Medulla oblongata (tissue), 1 donor: ENCODE results near the gene SCARF2.
A peak's percentile ranks its signal among the peaks of the same experiment; 100 is the strongest.
"Not testable (repeated sequence)": the region's sequence is repeated elsewhere in the genome, so short reads cannot be mapped to it uniquely, and the experiment has no call there.

Experiments used
- DNase-seq: peaks from one replicate; pipeline ENCODE4 v3.0.0-alpha.2; 2015; ENCODE audit errors: extremely low spot score

Gene SCARF2

DNA sequence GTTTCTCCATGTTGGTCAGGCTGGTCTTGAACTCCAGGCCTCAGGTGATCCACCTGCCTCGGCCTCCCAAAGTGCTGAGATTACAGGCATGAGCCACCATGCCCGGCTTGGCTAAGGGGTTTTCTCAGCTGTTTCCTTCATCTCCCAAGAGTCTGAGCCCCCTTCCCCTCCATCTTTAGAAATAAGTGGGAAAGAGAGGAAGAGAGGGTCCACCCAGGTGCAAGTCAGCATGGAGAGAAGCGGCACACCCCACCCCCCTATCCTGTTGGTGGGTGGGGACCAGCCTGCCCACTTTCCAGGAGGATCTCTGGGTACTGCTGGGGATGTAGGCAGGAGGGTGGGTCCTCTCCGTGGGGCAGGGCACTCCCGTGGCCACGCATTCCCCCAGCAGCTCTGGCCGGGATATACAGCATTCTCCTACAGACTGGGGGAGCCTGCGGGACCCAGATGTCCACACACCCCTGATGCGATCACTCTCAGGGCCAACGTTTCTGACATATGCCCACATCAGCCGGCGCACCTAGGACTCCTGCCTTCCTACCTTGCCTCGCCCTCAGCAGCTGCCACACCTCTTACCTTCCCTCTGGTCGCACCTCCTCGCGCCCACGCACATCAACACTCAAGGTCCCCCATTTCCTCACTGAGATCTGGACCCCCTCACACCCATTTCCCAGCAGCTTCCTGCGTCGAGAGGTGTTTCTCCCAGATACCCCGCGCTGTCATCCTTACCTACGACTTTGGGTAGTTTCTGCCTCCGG is 8.9 kb downstream of the SCARF2 start:
- no peak for DNase-seq

DNA sequence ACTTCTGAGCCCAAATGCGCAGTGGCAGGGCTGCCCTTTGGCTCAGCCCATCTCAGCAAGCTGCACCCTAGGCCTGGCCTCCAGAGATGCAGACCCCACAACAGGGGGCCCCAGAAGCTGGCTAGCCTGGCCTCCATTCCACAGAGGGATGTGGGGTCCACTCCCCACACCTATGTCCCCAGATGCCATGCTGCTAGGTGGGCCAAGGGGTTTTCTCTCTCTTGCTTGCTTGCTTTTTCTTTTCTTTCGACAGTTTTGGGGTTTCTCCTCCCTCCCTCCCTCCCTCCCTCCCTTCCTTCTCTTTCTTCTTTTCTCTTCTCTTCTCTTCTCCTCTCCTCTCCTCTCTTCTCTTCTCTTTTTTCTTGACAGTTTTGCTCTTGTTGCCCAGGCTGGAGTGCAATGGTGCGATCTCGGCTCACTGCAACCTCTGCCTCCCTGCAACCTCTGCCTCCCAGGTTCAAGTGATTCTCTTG is 9.6 kb downstream of the SCARF2 start:
- DNase-seq, result no peak

GRCh38 chr22:20427104-20427944 is 10.3 kb downstream of the SCARF2 start:
- DNase-seq, result no peak

DNA sequence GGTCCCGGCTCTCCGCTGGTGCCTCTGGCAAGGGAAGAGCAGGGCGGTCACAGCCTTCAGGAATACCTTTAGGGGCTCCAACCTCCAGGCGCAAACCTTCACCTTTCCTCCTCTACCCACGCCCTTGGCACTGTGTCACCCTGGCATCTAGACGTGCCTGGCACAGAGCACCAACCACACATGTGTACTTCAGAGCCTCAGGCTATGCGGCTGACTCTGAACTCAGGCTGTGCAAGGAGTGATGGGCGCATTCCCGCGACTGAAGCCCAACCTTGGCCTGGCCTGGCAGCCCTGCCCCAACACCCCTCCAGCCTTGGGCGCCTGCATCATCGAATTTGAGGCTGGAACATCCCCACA is 11.4 kb downstream of the SCARF2 start:
- DNase-seq, result no peak

GRCh38 chr22:20425566-20426258 is 11.9 kb downstream of the SCARF2 start:
- DNase-seq, result no peak

GRCh38 chr22:20424932-20425565 is 12.6 kb downstream of the SCARF2 start:
- DNase-seq, result no peak

GRCh38 chr22:20424568-20424931 is 13.1 kb downstream of the SCARF2 start:
- no peak for DNase-seq

DNA sequence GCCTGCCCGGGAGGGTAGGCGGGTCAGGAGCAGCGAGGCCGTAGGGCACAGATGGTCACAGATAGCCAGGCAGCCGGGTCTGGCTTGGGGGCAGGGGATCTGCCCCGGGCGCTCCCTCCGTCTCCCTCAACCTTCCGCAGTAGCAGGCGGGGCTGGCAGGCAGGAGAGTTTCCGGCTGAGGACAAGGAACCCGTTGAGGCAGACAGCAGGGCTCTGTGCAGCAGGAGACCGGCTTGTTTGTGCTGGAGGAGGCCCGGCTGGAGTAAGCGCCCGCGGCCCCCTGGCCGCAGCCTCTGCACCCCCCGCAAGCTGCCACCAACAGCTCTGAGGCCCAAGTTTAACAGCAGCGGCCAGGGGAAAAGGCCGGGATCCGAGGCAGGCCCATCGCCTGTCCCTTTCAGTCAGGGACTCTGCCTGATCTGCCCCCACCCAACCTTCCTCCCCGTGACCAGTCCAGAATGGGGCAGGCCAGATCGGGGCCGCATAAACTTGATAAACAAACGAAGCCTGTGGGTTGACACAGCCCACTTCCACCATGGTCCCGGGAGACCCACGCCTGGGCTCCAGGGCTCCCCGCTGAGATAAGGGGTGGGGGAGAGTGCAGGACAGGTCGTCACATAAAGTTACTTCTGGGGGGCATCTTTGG is 13.6 kb downstream of the SCARF2 start:
- DNase-seq, result peak; percentile 50

DNA sequence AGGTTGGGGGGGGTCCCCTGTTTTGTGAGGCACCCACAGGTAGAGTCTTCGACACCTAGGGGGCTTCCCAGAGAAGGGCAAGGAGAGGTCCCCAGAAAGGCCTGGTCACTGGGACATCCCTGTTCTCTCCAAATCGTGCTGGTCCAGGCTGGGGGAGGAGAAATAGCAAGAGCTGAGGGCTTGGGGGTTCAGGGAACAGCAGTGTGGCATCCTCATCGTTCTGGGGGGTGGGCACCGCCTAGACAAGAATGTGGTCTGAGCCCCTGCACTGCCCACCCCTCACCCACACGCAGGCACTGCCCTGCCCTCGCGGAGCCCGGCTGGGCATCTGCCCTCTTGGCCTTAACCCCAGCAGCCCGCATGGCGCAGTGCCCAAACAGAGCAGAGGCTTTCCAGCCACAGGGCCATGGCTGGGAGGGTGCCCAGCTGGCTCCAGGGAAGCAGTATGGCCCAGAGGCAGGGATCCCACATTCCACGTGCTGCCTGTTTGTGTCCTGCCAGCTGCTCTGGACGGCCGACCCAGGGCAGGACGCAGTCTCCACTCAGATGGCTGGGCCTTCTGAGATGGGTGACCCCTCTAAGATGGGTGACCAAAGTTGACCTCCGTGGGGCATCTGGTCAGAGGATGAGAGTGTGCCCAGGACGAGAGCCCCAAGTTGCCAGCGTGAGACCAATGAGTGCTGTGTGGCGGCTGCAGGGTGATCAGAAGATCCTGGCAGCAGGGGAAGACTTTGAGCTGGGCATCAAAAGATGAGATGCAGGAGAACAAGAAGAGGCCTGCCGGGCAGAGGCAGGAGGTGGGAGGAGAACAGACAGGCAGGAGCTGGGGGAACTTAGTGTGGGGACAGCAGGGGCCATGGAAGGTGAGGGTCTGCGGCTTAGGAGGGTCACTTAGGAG is 14.4 kb downstream of the SCARF2 start:
- DNase-seq, result peak; percentile 93

GRCh38 chr22:20422271-20423007 is 15.2 kb downstream of the SCARF2 start:
- DNase-seq, result no peak

DNA sequence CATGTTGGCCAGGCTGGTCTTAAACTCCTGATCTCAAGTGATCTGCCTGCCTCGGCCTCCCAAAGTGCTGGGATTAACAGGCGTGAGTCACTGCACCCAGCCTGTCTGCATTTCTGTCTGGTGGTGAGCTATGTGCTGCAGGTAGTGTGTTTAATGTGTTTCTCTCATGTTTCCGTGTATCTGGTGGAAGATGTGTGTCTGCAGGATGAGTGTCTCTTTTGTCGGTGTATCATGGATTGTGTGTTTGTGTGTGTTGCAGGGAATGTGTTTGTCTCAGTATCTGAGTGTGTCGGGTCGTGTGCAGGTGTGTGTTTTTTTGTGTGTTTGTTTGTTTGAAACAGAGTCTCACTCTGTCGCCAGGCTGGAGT is 16.1 kb downstream of the SCARF2 start:
- DNase-seq, result no peak

DNA sequence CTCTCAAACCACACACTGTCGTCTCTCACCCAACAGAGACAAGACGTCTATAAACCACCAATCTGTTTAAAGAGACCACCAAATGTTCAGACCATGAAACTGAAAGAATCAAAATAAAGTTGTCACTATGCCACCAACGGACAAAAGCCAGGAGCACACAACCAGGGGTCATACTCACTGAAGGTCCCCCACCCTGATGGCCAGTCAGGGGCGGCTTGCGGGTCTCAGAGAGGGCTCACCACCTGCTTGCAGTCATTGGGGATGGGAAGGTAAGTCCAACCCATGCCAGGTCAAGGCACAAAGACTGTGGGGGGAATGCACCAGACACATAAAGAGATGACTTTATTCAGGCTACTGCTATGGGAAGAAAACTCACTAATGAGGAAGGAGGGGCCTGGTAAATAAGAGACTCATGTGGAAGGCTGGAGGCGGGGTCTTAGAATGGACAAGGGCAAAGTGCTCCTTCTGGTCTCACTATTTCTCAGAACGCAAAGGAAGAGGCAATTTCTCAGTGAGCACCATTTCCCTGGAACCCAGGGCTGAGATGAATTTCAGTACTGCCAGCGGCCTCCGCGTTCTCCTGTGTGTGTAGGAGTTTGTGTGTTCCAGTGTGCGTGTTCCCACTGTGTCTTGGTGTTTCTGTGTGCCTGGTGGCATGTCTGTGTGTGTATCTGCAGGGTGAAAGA is 17.3 kb downstream of the SCARF2 start:
- DNase-seq, result no peak

DNA sequence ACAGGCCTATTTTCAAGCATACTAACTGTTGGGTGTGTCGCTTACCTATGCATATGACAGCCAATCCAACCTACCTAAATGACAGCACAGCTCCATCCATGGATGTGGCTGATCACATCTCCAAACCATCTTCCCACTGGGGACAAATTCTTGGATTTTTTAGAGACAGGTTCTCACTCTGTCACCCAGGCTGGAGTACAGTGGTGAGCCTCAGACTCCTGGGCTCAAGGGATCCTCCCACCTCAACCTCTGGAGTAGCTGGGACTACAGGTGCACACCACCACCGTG is 18.0 kb downstream of the SCARF2 start:
- DNase-seq, result no peak

DNA sequence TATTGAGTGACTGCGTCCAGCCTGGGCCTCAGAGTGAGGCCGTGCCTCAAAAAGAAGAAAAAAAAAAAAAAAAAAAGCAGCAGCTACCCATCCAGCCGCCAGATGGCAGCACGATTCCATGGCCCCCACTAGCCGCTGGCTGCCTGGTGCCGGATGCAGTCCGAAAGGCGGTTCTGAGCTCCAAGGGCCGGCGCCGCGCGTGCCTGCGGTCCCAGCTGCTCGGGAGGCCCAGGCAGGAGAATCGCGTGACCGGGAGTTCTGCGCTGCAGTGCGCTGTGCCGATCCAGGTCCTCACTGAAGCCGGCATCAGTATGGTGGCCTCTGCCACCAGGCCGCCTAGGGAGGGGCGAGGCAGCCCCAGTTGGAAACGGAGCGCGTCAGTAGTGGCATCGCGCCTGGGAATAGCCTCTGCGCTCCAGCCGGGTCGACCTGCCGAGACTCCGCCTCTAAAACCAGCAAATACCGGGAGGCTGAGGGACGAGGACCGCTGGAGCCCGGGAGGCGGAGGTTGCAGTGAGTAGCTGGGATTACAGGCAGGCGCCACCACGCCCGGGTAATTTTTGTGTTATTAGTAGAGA is 19.3 kb downstream of the SCARF2 start:
- peak; percentile 87 for DNase-seq

DNA sequence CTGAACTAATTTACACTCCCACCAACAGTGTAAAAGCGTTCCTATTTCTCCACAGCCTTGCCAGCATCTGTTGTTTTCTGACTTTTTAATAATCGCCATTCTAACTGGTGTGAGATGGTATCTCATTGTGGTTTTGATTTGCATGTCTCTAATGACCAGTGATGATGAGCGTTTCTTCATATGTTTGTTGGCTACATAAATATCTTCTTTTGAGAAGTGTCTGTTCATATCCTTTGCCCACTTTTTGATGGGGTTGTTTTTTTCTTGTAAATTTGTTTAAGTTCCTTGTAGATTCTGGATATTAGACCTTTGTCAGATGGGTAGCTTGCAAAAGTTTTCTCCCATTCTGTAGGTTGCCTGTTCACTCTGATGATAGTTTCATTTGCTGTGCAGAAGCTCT is 21.9 kb downstream of the SCARF2 start:
- DNase-seq, result not testable (repeated sequence)

- not testable (repeated sequence) for DNase-seq
Observed at GRCh38 chr22:20415241-20415640, 22.4 kb downstream of the SCARF2 start.

- no peak for DNase-seq
Observed at GRCh38 chr22:20414450-20414849, 23.2 kb downstream of the SCARF2 start.

DNA sequence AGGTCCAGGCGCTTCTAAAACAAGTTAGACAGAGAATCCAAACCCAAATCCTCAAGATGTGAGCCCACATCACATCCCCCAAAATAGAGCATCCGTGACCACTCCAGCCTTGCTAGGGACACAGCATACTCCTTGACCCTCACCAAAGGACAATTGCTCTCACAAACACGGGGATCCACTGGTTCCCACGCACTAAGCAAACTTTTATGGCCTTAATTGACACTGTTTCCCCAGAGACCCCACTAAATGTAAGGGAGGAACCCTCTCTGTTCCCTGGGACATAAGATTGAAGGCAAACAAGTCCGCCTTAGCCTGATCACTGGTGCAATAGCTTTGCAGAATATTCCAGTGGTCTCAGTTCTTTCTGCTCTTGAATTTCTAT is 23.6 kb downstream of the SCARF2 start:
- no peak for DNase-seq
